MM.1S (cell line): ENCODE results near the gene HIPK2.

Source experiments
- EZH2 ChIP-seq: fragments of 300-600 bp; sonication (generic); optimal IDR thresholded peaks from 2 replicates; pipeline ENCODE3; 2017; ENCODE audit warnings: low read depth, mild to moderate bottlenecking, antibody characterized with exemption, low read length, mixed read lengths
- EZH2phosphoT487 ChIP-seq: fragments of 300-600 bp; sonication (generic); IDR thresholded peaks from 2 replicates; pipeline ENCODE4 v1.6.1; 2018; ENCODE audit warnings: antibody characterized with exemption, low read length
- TF ChIP-seq, protein P1 (sequence below): fragments of 300-600 bp; sonication (generic); IDR thresholded peaks from 2 replicates; pipeline ENCODE4 v1.5.1; 2016; ENCODE audit warnings: antibody characterized with exemption, low read length, mixed read lengths

DNA sequence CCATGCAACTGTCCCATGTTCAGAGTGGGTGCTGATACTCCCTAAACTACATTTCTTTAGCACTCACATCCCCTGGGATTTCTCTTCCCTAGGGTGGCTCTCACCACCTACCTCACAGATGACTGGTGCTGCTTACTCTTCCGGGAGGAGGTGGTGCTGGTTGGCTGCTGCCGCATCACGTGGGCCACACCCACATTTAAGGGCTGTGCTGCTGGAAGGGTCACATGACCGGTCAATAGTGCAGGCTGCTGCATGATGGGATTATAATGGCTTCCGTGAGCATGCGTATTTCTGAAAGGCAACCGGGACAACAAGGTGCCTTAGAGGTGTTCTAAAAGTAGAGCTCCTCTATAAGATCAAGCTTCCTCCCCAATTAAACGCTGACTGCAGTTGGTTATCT, 177.5 kb downstream of the HIPK2 start:
- TF ChIP-seq, protein P1, sequence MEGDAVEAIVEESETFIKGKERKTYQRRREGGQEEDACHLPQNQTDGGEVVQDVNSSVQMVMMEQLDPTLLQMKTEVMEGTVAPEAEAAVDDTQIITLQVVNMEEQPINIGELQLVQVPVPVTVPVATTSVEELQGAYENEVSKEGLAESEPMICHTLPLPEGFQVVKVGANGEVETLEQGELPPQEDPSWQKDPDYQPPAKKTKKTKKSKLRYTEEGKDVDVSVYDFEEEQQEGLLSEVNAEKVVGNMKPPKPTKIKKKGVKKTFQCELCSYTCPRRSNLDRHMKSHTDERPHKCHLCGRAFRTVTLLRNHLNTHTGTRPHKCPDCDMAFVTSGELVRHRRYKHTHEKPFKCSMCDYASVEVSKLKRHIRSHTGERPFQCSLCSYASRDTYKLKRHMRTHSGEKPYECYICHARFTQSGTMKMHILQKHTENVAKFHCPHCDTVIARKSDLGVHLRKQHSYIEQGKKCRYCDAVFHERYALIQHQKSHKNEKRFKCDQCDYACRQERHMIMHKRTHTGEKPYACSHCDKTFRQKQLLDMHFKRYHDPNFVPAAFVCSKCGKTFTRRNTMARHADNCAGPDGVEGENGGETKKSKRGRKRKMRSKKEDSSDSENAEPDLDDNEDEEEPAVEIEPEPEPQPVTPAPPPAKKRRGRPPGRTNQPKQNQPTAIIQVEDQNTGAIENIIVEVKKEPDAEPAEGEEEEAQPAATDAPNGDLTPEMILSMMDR, result no peak
- no peak for TF ChIP-seq EZH2
- no peak for TF ChIP-seq EZH2phosphoT487
